Fibroblast of lung (primary cell): Measurements from ENCODE around the gene ADCY3. TPM values are rescaled to one million over a fixed set of nuclear protein-coding genes. Genes with fewer than 3 reads are reported as not detected.

Experiments
- DNase-seq, 2 donors: peaks; one replicate each; pipeline versions ENCODE4 v3.0.0 to v3.0.0-alpha.2; 2010; ENCODE audit warnings: low read depth in 2 of 2
- H2AFZ ChIP-seq: 2 replicates; pipeline ENCODE4 v1.5.1; 2012; ENCODE audit warnings: low read length, control low read depth, inconsistent platforms
- H3K27ac ChIP-seq: 2 replicates; pipeline ENCODE4 v1.5.1; 2011; ENCODE audit warnings: low read length, control low read depth; ENCODE audit not compliant: insufficient read depth
- H3K27me3 ChIP-seq: 2 replicates; pipeline ENCODE4 v1.5.1; 2011; ENCODE audit warnings: mild to moderate bottlenecking, low read length; ENCODE audit not compliant: control insufficient read depth, insufficient read depth
- H3K36me3 ChIP-seq: 2 replicates; pipeline ENCODE4 v1.5.1; 2011; ENCODE audit warnings: low read length; ENCODE audit not compliant: control insufficient read depth, insufficient read depth
- H3K4me1 ChIP-seq: 2 replicates; pipeline ENCODE4 v1.5.1; 2011; ENCODE audit warnings: low read length; ENCODE audit not compliant: control insufficient read depth, insufficient read depth; ENCODE audit errors: extremely low read depth
- H3K4me2 ChIP-seq: 2 replicates; pipeline ENCODE4 v1.5.1; 2011; ENCODE audit warnings: low read length, control low read depth; ENCODE audit not compliant: insufficient read depth; ENCODE audit errors: extremely low read depth
- H3K4me3 ChIP-seq, 4 experiments: fragments of 200-600 bp in 1 of 4; sonication (generic) in 1 of 4; replicated peaks in 1 of 4; 2 replicates each; pipeline ENCODE4 v1.5.1; 2011 to 2016; ENCODE audit warnings: low read length in 4 of 4, low read depth in 3 of 4, mild to moderate bottlenecking in 3 of 4, control low read depth in 2 of 4, inconsistent platforms in 1 of 4, mixed read lengths in 1 of 4; ENCODE audit not compliant: insufficient read depth in 1 of 4; ENCODE audit errors: control extremely low read depth in 1 of 4
- H3K79me2 ChIP-seq: 2 replicates; pipeline ENCODE4 v1.5.1; 2012; ENCODE audit warnings: mild to moderate bottlenecking, low read length, inconsistent platforms; ENCODE audit not compliant: control insufficient read depth, insufficient read depth
- H3K9ac ChIP-seq: 2 replicates; pipeline ENCODE4 v1.5.1; 2011; ENCODE audit warnings: mild to moderate bottlenecking, low read length, control low read depth; ENCODE audit not compliant: insufficient read depth
- H3K9me3 ChIP-seq: 2 replicates; pipeline ENCODE4 v1.5.1; 2012; ENCODE audit warnings: low read depth, low read length; ENCODE audit not compliant: control insufficient read depth, insufficient read depth
- H4K20me1 ChIP-seq: 2 replicates; pipeline ENCODE4 v1.5.1; 2011; ENCODE audit warnings: low read length; ENCODE audit not compliant: control insufficient read depth, insufficient read depth; ENCODE audit errors: extremely low read depth
- EZH2 ChIP-seq: IDR thresholded peaks from 2 replicates; pipeline ENCODE4 v1.5.1; 2012; ENCODE audit warnings: low read length, control low read depth, mild to moderate bottlenecking; ENCODE audit errors: missing control alignments
- polyA plus RNA-seq, 2 donors: library from polyadenylated mRNA; depleted of rRNA in 1 of 2; stranded (reverse) in 1 of 2; unstranded in 1 of 2; fragments of >200 nt; gene quantifications; 2 replicates each; pipeline ENCODE4 v1.2.1, GENCODE V29; 2011 to 2012; ENCODE audit warnings: missing spikeins in 1 of 2
- total RNA-seq: library from RNA; depleted of rRNA; stranded (reverse); fragments of >200 nt; gene quantifications from 2 replicates; pipeline ENCODE4 v1.2.1, GENCODE V29; 2014
- TF ChIP-seq, protein P1 (sequence below), 2 donors: IDR thresholded peaks in 1 of 2; conservative IDR thresholded peaks in 1 of 2; 1 replicate in 1 of 2; 2 replicates in 1 of 2; pipeline ENCODE4 v1.5.1; 2011 to 2012; ENCODE audit warnings: low read length in 2 of 2, control low read depth in 1 of 2, inconsistent platforms in 1 of 2, low read depth in 1 of 2, mild to moderate bottlenecking in 1 of 2

Gene ADCY3
- total and polyA plus RNA-seq, 2 donors (not counting 1 experiment from before 2014, with no cell fraction given): 33.0 to 90.2 TPM

DNA sequence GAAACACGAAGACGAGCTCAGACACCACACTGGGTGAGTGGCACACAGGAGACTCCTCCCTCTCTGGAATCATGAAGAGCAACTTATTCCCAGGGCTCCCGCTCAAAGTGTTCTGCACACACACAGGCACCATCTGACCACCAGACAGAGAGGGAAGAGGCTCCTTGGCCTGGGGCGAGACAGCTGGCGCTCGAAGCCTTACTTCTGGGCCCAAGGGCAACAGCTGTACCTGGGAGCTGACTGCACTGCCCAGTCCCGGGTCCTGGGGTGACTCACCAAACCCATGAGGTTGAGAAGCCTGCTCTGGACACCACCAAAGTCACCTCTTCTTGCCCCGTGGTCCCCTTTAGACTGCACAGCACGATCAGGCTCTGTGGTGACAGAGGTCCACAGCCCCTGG lies 42.4 kb downstream of the ADCY3 start:
- Histone ChIP-seq H3K9ac (no peak overlapping the region), H3K4me1 (peaks cover 21% of the 10 kb centered on the region), H3K27me3 (no peaks in the 10 kb centered on the region), H3K4me2 (no peak overlapping the region), H3K9me3 (no peaks in the 10 kb centered on the region), H3K4me3 (no peak overlapping the region), H3K79me2 (no peaks in the 10 kb centered on the region), H2AFZ (no peak overlapping the region), H4K20me1 (no peaks in the 10 kb centered on the region), H3K27ac (no peak overlapping the region), H3K36me3 (no peaks in the 10 kb centered on the region)
- DNase-seq: no peak
- TF ChIP-seq EZH2: no peak
- TF ChIP-seq, protein P1, sequence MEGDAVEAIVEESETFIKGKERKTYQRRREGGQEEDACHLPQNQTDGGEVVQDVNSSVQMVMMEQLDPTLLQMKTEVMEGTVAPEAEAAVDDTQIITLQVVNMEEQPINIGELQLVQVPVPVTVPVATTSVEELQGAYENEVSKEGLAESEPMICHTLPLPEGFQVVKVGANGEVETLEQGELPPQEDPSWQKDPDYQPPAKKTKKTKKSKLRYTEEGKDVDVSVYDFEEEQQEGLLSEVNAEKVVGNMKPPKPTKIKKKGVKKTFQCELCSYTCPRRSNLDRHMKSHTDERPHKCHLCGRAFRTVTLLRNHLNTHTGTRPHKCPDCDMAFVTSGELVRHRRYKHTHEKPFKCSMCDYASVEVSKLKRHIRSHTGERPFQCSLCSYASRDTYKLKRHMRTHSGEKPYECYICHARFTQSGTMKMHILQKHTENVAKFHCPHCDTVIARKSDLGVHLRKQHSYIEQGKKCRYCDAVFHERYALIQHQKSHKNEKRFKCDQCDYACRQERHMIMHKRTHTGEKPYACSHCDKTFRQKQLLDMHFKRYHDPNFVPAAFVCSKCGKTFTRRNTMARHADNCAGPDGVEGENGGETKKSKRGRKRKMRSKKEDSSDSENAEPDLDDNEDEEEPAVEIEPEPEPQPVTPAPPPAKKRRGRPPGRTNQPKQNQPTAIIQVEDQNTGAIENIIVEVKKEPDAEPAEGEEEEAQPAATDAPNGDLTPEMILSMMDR (conservative IDR thresholded peaks at IDR 0.05 in 1 of 2, IDR thresholded peaks at IDR 0.05 in 1 of 2; ENCODE audit: low read depth in 1 of 2, low read length in 2 of 2): no peak

DNA sequence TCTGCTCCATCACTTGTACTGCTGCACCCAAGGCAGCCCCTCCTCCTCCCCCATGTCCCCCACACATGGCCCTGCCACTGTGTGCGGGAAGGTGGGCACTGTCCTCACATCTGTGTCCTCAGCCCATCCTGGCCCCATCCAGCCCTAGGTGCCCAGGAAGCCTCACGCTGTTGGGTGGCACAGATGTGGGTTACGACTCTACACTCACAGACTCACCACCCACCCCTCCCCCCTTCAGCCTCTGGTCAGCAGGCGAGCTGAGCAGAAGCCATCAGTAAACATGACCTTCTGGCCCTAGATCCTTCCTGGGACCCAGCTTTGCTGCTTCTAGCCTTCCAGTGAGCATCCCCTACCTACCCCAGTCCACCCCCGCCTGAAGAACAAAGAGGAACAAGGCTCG lies 43.0 kb downstream of the ADCY3 start:
- no peaks in the 10 kb centered on the region for H3K36me3 ChIP-seq
- no peak overlapping the region for H3K27ac ChIP-seq
- no peak overlapping the region for H3K4me3 ChIP-seq
- no peak for DNase-seq
- no peaks in the 10 kb centered on the region for H4K20me1 ChIP-seq
- TF ChIP-seq, protein P1 (conservative IDR thresholded peaks at IDR 0.05 in 1 of 2, IDR thresholded peaks at IDR 0.05 in 1 of 2; ENCODE audit: low read depth in 1 of 2, low read length in 2 of 2): no peak
- TF ChIP-seq EZH2: no peak
- peaks cover 25% of the 10 kb centered on the region for H3K4me1 ChIP-seq
- no peak overlapping the region for H3K4me2 ChIP-seq
- no peak overlapping the region for H3K9ac ChIP-seq
- no peak overlapping the region for H2AFZ ChIP-seq
- no peaks in the 10 kb centered on the region for H3K9me3 ChIP-seq
- H3K27me3 ChIP-seq: no peaks in the 10 kb centered on the region
- H3K79me2 ChIP-seq: no peaks in the 10 kb centered on the region

GRCh38 chr2:24875901-24876300 lies 44.1 kb downstream of the ADCY3 start:
- Histone ChIP-seq H3K4me2 (no peak overlapping the region), H3K36me3 (no peaks in the 10 kb centered on the region), H4K20me1 (no peaks in the 10 kb centered on the region), H3K27ac (no peak overlapping the region), H3K4me3 (no peak overlapping the region), H3K27me3 (no peaks in the 10 kb centered on the region), H3K9me3 (no peaks in the 10 kb centered on the region), H3K79me2 (no peaks in the 10 kb centered on the region), H3K9ac (no peak overlapping the region), H2AFZ (no peak overlapping the region), H3K4me1 (peaks cover 28% of the 10 kb centered on the region)
- DNase-seq: no peak
- TF ChIP-seq, protein P1 (conservative IDR thresholded peaks at IDR 0.05 in 1 of 2, IDR thresholded peaks at IDR 0.05 in 1 of 2; ENCODE audit: low read depth in 1 of 2, low read length in 2 of 2): no peak
- TF ChIP-seq EZH2: no peak
